GM15510 (cell line): Measurements from ENCODE around the gene MYBPC2.

Source experiments
- POLR2A ChIP-seq: IDR thresholded peaks from 3 replicates; pipeline ENCODE4 v1.6.1; 2011; ENCODE audit warnings: borderline replicate concordance; ENCODE audit not compliant: insufficient read length; ENCODE audit errors: extremely low read depth

Gene MYBPC2

DNA sequence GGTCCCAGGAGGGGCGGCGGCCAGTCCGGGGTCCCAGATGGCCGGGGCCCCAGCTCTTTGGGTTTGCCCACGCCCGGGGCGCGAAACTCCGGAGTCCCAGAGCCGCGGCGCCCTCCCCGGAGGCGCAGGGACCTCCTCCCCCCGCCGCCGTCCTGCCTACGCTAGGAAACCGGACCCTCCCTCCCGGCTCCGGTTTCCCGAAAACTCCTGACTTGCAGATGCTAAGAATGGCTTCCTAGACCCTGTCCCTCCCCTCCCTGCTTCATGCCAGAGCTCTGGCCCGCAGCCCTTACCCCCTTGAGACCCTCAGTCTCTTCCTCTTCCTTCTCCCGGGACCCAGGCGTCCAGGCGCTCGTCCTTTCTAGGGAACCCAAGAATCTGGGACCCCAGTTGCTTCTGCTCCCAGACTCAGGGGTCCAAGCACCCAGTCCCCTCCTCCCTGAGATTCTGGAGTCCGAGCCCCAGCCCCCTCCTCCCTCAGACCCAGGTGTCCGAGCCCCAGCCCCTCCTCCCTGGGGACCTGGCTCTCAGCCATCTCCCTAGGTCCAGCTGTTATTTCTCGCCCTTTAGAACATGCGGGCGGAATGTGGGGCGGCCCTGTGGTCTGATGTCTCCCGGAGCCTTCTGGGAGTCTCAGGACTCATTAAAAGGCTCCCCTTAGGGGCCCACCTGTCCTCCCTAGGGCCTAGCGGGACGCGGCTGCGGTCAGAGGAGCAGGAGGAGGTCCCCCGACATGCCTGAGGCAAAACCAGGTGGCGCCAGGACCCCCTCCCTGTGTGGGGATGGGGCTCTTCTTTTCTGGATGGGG, at the start of gene MYBPC2:
Gene MYBPC2 (plus strand): TSS at position 672 of the 808 bp plus-strand sequence. CDS start 62 bp downstream, at position 734.
- no peak for TF ChIP-seq POLR2A

DNA sequence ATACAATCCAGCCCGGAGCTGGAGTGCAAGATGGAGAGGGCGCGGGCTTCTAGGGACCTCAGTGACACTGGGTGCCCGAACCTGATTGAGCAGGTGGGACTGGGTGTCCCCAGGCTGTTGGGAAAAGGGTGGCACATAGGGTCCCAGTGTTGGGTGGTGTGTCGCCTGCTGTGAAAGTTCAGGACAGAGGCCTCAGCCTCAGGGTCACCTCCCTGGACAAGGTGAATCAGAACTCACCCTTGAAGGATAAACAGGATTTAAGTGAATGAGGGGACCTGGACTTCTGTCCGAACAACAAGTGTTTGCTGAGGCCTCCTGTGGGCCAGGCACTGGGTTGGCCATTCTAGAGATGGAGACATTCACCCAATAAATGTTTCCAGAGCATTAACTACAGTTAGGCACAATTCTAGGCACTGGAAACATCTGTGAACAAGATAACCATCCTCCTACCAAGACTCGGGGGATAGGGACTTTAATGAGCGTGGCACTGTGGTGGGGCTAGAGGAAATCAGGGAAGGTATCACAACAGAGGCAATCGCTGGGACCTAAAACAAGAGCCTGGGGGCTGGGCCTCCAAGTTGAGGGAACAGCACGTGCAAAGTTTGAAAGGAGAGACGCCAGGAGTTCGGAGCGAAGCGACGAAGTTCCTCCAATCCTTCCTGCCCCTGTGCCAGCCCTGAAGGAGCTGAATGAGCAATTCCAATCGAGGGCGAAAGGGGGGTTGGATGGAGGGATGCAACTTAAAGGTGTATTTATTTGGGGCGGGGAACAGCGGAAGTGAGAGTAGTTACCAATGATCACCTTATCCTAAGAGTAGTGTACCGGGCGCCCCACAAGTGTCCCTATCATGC, 49.5 kb upstream of the MYBPC2 start:
- TF ChIP-seq POLR2A = no peak

GRCh38 chr19:50383852-50384684, 48.6 kb upstream of the MYBPC2 start, which contains the start of gene POLD1:
TSS of gene POLD1 (plus strand) at chr19:50384347. CDS start at chr19:50398852, 14,505 bp downstream.
- TF ChIP-seq POLR2A = peak; percentile 59

DNA sequence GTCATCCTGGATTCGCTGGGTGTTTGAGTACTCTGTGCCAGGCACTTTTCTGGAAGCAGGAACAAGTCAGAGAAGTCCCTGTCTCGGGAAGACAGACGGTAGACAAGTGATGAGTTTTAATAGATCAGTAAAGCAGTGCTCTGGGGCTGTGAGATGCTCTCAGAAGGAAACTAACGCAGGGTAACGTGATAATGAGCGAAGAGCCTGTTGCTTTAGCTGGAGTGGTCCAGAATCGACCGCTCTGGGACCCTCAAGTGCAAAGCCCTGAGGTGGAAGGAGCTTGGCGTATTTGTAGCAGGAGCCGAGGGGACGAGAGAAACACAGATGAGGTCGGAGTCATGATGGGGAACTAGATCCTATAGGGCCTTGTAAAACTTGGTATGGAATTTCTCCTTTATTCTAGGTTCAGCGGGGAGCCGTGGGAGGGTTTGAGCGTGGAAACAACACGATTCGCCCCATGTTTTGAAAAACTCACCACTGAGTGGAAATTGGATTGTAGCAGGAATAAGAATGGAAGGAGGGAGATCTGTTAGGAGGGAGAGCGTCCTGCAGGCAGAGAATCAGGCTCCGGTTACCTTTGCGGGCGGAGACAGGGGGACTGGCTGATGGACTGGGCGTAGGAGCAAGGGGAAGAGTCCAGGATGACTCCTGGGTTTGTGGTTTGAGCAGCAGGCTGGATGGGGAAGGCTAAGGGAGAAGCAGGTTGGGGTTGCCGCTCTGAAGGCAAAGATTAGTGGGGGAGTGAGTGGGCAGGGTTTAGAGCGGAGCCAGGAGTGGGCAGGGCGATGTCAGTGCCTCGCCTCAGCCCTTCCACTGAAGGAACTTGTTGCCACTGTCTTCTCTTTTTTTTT, 47.8 kb upstream of the MYBPC2 start:
- TF ChIP-seq POLR2A = no peak

GRCh38 chr19:50387176-50387867, 45.4 kb upstream of the MYBPC2 start:
- TF ChIP-seq POLR2A = no peak

DNA sequence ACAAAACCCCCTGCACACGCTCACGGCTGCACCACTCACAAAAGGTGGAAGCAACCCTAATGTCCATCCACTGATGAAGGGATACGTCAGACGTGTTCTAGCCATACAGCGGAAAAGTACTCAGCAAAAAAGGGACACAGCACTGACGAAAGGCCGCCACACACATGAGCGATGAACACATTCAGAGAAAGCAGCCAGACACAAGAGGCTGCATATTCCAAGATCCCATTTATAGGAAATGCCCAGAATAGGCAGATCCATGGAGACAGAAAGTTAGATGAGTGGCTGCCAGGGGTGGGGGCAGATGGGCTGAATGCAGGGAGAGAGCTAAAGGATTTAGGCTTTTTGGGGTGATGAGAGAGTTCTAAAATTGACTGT, 44.8 kb upstream of the MYBPC2 start:
- TF ChIP-seq POLR2A = no peak

- no peak for TF ChIP-seq POLR2A
These were observed 39.9 kb upstream of the MYBPC2 start for GRCh38 chr19:50392759-50393158.

GRCh38 chr19:50393589-50393988, 39.1 kb upstream of the MYBPC2 start:
- no peak for TF ChIP-seq POLR2A

DNA sequence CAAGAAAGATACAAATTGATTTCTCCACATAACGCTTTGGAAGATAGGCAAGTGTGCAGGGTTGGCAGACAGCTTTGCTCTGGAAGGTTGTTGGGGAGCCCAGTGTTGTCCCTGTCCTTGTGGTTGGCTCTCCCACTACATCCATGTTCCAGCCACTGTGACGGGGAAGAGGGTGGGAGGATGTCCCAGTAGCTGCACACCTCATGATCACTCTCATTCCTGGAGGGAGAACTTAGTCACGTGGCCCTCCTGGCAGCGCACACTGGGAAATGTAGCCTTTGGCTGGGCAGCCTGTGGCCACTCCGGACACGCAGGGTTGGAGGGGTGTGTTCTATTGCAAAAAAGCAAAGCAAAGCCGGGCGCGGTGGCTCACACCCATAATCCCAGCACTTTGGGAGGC, 38.7 kb upstream of the MYBPC2 start:
- TF ChIP-seq POLR2A = no peak

GRCh38 chr19:50398675-50399367, 33.9 kb upstream of the MYBPC2 start:
- no peak for TF ChIP-seq POLR2A

- no peak for TF ChIP-seq POLR2A
These were observed 33.3 kb upstream of the MYBPC2 start for GRCh38 chr19:50399368-50399745.

DNA sequence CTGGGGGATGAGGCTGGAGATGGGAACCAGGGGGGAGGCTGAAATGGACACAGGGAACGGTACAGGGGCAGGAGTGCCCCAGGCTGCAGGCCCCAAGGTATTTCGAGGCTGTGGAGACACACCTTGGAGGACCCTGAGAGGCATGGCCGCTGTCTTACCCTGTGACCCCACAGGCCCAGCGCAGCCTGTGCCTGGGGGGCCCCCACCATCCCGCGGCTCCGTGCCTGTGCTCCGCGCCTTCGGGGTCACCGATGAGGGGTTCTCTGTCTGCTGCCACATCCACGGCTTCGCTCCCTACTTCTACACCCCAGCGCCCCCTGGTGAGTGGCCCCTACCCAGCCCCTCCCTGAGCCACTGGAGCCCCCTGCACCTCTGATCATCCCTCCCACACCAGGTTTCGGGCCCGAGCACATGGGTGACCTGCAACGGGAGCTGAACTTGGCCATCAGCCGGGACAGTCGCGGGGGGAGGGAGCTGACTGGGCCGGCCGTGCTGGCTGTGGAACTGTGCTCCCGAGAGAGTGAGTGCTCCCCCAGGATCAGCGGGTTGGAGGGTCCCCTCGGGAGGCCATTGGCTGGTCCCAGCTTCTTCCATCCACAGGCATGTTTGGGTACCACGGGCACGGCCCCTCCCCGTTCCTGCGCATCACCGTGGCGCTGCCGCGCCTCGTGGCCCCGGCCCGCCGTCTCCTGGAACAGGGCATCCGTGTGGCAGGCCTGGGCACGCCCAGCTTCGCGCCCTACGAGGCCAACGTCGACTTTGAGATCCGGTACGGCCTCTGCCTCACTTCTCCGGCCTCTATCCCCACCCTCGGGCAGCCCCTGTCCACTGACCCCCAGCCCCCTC, 30.9 kb upstream of the MYBPC2 start:
- TF ChIP-seq POLR2A = no peak
